Pancreas (tissue), 10 donors: ENCODE measurements around the gene PPP2R5D. TPM values are rescaled to one million over a fixed set of nuclear protein-coding genes. Genes with fewer than 3 reads are reported as not detected.
A peak's percentile ranks its signal among the peaks of the same experiment; 100 is the strongest.

Source experiments
- ATAC-seq, 4 donors: fragments of 200-7000 bp; cut with Tn5 transposase; one replicate each; pipeline versions ENCODE4 v1.8.0 to v1.9.1; 2020; ENCODE audit warnings: mild to moderate bottlenecking in 4 of 4, moderate library complexity in 4 of 4
- DNase-seq, 6 donors: peaks; one replicate each; pipeline ENCODE4 v3.0.0-alpha.2; 2020
- FAIRE-seq: peaks from 2 replicates; lab custom pipeline; 2012; peaks lifted over from hg19 to GRCh38; lab: Jason Lieb, UNC
- H3K27ac ChIP-seq, 4 donors: fragments of 200-600 bp; sonication (generic); 1 replicate in 3 of 4; 2 replicates in 1 of 4; pipeline versions ENCODE4 v1.5.0 to v1.8.0; 2020
- H3K27me3 ChIP-seq, 4 donors: fragments of 200-600 bp; one replicate each; pipeline ENCODE4 v1.8.0; 2021
- H3K36me3 ChIP-seq, 3 donors: fragments of 200-600 bp; sonication (generic) in 1 of 3; one replicate each; pipeline versions ENCODE4 v1.5.0 to v1.8.0; 2020 to 2021
- H3K4me1 ChIP-seq, 3 donors: fragments of 200-600 bp; one replicate each; pipeline ENCODE4 v1.8.0; 2021
- H3K4me3 ChIP-seq, 4 donors: fragments of 200-600 bp; sonication (generic) in 2 of 4; one replicate each; pipeline versions ENCODE4 v1.5.0 to v1.8.0; 2020 to 2021
- H3K9me3 ChIP-seq, 4 donors: fragments of 200-600 bp; one replicate each; pipeline ENCODE4 v1.8.0; 2021
- WGBS, 2 donors: extraction: QIAGEN DNeasy Blood & Tissue Kit; methylation state at CpG; one replicate each; pipeline ENCODE4 v1.1.7; 2013; 5-methylcytosine and 5-hydroxymethylcytosine counted together
- intact Hi-C, 3 donors: fragments of 100-400 bp; cut with DNase I; formaldehyde crosslinking; loops; one replicate each; pipeline versions ENCODE4 v1.11.1 to v1.14.2; 2022
- polyA plus RNA-seq, 2 donors: library from polyadenylated mRNA; stranded (reverse); fragments of 200-250 nt; gene quantifications; one replicate each; pipeline ENCODE4 v1.2.3, GENCODE V29; 2013
- total RNA-seq, 6 donors: library from RNA; stranded (reverse); fragmentation: NEBNext Ultra II Directional in 4 of 6; extraction: Animal tissue kit (Norgen Biotek cat#: 25700) in 4 of 6; gene quantifications; one replicate each; pipeline versions ENCODE4 v1.2.1 to v1.2.4, GENCODE V29; 2021 to 2023
- TF ChIP-seq, protein P1 (sequence below), 4 donors: fragments of 200-600 bp; sonication (generic) in 3 of 4; IDR thresholded peaks; one replicate each; pipeline versions ENCODE4 v1.5.0 to v1.8.0; 2021; ENCODE audit warnings: antibody characterized with exemption in 4 of 4
- donor health status: healthy with polysubstance abuse.
- donor health status: DM: no; HTN: no; CAD: no; lungs with moderate emphysema.
- donor health status: DM: no; HTN: no; CAD: no.
- donor health status: control.
- donor health status: control.
- donor health status: Bipolar disorder and iron deficiency.
- donor health status: DM: yes; HTN: yes; CAD: no.
- donor health status: DM: no; HTN: no; CAD: no.
- donor health status: DM: no; HTN: no; CAD: no.
- donor health status: DM: yes; HTN: yes; CAD: no.

PPP2R5D gene
- total and polyA plus RNA-seq, 8 donors: 9.6 to 18.7 (median 12.6) TPM

DNA sequence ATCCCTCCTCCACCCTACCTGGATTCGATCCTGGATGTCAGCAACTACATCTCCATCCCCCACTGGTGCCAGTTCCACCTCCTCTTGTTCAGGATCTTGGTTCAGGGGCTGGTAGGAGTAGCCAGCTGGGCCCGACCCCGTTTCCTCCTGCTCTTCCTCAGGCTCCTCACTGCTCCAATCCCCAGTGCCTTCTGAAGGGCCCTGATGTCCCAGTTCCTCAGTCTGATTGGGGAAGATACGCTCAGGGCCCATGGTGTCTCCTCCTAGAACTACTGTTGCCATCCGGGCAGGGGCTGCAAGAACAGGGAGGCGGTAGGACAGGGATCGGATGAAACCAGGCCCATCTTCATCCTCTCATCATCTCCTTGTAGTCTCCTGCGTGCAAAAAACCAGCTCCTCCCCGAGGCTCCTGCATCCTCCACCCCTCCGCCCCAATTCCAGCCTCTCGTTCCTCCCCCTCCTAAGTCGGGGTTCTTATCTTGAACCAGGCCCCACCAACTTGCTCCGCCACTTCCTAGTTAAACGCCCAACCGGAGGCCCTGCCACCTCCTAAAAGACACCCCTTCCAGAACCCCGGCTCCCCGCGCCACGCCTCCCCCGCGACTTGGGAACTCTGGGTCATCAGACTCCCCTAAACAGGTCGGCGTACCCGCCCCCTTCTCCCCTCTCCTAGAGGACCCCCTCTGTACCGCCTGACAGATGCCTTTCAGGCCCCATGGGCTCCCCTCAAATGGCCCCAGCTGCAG lies 28.9 kb downstream of the PPP2R5D start:
- H3K27ac ChIP-seq: peak overlapping the region in 2 of 4 donors; percentile 30 to 50
- intact Hi-C loops: no loop called here
- 2 to 3% methylated on average over 25 of the region's 25 CpGs for WGBS, 2 donors
- DNase-seq: peak in 2 of 6 donors; percentile 28 to 30
- no peaks in the 10 kb centered on the region for H3K27me3 ChIP-seq
- peak overlapping the region; percentile 45 to 69 (median 54) for H3K4me3 ChIP-seq
- peaks cover 0 to 19% (median 4%) of the 10 kb centered on the region in 3 donors for H3K4me1 ChIP-seq
- TF ChIP-seq, protein P1, sequence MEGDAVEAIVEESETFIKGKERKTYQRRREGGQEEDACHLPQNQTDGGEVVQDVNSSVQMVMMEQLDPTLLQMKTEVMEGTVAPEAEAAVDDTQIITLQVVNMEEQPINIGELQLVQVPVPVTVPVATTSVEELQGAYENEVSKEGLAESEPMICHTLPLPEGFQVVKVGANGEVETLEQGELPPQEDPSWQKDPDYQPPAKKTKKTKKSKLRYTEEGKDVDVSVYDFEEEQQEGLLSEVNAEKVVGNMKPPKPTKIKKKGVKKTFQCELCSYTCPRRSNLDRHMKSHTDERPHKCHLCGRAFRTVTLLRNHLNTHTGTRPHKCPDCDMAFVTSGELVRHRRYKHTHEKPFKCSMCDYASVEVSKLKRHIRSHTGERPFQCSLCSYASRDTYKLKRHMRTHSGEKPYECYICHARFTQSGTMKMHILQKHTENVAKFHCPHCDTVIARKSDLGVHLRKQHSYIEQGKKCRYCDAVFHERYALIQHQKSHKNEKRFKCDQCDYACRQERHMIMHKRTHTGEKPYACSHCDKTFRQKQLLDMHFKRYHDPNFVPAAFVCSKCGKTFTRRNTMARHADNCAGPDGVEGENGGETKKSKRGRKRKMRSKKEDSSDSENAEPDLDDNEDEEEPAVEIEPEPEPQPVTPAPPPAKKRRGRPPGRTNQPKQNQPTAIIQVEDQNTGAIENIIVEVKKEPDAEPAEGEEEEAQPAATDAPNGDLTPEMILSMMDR (IDR thresholded peaks at IDR 0.05): no peak
- peaks cover 0 to 26% (median 0%) of the 10 kb centered on the region in 3 donors for H3K36me3 ChIP-seq
- no peak for FAIRE-seq
- H3K9me3 ChIP-seq: no peaks in the 10 kb centered on the region
- peak in 1 of 4 donors; percentile 1 for ATAC-seq

DNA sequence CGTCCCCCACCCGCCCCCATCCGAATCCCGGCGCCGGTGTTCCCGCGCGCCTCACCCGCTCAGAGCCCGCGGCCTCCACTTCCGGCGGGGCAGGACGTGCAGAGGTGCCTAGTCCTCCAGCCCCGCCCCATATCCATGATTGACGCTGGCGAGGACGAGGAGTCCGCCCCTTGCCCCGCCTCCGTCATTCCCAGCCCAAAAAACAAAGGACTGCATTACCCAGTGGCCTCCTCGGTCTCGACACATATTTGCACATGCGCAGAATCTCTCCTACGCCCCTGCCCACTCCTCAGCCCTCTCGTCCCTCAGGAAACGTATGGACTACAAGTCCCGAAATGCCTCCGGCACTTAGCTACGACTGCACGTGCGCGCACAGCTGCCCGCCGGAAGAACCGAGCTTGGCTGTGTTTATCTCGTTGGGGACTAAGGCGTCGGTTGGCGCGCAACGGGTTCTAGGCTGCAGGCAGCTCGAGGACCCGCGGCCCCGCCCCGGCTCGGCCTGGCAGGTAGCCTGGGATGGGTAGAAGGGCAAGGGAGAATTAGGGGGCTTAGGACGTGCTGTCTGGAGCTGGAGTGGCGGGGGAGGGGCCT lies 29.6 kb downstream of the PPP2R5D start, which contains the start of the genes KLHDC3 and MEA1:
KLHDC3 (plus strand) TSS at position 407 of the 591 bp plus-strand sequence. CDS start 2,944 bp downstream, outside the sequence.
MEA1 (minus strand) TSS at position 104 of the 591 bp plus-strand sequence. CDS start 133 bp downstream, outside the sequence.
- peaks cover 0 to 19% (median 4%) of the 10 kb centered on the region in 3 donors for H3K4me1 ChIP-seq
- ATAC-seq (peak; percentile 97 to 98 (median 97)), FAIRE-seq (peak; percentile 93), DNase-seq (peak; percentile 92 to 100 (median 99))
- no peaks in the 10 kb centered on the region for H3K9me3 ChIP-seq
- peak within 1 kb of the TSS; percentile 45 to 69 (median 65) for H3K4me3 ChIP-seq
- WGBS, 2 donors: 0 to 1% methylated on average over 51 of the region's 51 CpGs
- intact Hi-C loops: no loop called here
- TF ChIP-seq, protein P1 (IDR thresholded peaks at IDR 0.05): no peak
- H3K27me3 ChIP-seq: no peaks in the 10 kb centered on the region
- peak within 1 kb of the TSS in 2 of 4 donors; percentile 50 to 58 for H3K27ac ChIP-seq
- peaks cover 0 to 23% (median 0%) of the 10 kb centered on the region in 3 donors for H3K36me3 ChIP-seq

DNA sequence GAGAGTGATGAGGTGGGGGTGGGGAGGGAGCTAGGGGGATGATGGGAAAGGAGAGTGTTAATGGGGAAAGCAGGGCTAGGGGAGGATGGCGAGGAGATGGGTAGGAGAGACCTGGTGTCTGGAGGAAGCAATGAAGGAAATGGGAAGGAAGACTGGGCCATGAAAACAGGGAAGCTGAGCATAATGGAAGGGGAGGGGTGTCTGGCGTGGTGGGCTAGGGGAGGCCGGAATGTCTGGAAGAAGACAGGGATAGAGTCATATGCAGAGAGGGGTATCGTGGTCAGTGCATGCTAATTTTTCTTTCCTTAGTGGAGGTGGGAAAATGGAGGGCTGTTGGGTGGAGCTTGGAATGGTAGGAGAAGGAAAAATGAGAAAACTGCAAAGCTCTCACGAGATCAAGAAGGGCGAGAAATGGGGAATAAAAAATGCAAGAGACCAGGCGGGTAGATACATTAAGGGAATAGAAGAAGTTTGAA lies 30.1 kb downstream of the PPP2R5D start:
- Histone ChIP-seq H3K4me1 (peaks cover 0 to 19% (median 4%) of the 10 kb centered on the region in 3 donors), H3K27me3 (no peaks in the 10 kb centered on the region)
- intact Hi-C loops: no loop called here

DNA sequence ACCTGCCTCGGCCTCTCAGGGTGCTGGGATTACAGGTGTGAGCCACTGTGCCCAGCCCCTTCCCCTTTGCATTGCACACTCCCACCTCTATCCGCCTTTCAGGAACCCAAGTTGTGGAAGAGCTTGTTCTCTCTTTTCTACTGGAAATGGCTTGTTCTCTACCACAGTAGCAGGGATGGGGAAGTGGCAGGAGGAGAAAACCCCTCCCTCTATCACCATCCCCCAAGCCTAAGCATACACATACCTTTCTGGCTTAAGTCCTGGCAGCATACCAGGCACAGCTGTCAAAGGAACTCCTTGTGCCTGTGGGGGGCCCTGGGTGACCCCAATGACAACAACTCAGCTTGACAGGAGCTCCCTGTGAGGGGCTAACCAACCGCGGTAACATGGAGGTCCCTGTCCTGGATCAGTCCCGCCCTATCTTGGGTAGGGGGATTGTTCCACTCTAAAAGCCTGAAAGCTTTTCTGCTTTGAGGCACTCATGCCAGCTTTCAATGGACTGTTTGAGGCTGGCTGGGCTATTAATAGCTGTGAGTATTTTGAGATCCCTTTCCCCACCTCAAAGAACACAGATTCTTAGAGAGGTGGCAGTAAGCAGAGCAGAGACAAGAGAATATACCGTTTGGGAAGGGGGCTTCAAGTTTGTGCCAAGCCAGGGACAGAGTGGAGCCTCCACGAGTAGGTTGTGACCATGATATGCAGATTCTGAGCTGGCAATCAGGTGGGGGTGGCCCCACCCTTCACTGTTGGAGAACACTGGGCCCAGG lies 32.0 kb downstream of the PPP2R5D start:
- Histone ChIP-seq H3K27ac (no peak overlapping the region), H3K4me1 (peaks cover 0 to 23% (median 4%) of the 10 kb centered on the region in 3 donors), H3K4me3 (no peak overlapping the region), H3K27me3 (no peaks in the 10 kb centered on the region), H3K9me3 (no peaks in the 10 kb centered on the region), H3K36me3 (peaks cover 0 to 9% (median 0%) of the 10 kb centered on the region in 3 donors)
- intact Hi-C loops: no loop called here
- no peak for ATAC-seq
- WGBS, 2 donors: 69 to 75% methylated on average over 7 of the region's 7 CpGs
- TF ChIP-seq, protein P1 (IDR thresholded peaks at IDR 0.05): no peak
- no peak for DNase-seq
- FAIRE-seq: no peak

More for the DNA sequence above, 30.1 kb downstream of the PPP2R5D start:
- TF ChIP-seq, protein P1 (IDR thresholded peaks at IDR 0.05): no peak
- peak overlapping the region; percentile 42 to 69 (median 65) for H3K4me3 ChIP-seq
- ATAC-seq (no peak), FAIRE-seq (no peak), DNase-seq (no peak)
- H3K36me3 ChIP-seq: peaks cover 0 to 21% (median 0%) of the 10 kb centered on the region in 3 donors
- WGBS, 2 donors: 0 to 1% methylated on average over 7 of the region's 7 CpGs
- H3K9me3 ChIP-seq: no peaks in the 10 kb centered on the region
- H3K27ac ChIP-seq: peak overlapping the region in 2 of 4 donors; percentile 25 to 58
